Measurements from ENCODE around the gene SCAF1.

DNA sequence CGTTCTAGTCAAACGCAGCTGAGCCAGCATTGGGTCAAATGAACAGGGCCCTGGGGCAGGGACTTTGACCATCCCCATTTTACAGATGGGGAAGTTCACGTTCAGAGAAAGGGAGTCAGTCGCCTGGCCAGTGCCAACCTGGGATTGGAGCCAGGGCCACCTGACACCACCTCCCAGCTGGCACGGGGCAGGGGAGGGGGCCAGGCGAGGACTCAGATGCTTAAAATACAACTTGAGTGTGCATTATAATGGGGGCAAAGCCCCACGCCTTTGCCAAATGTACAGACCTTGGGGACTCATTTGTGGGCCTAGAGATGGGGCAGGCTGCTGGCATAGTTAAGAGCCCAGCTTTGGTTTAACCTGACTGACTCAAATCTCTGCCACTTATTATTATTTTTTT, 36.4 kb upstream of the SCAF1 start:
- TF ChIP-seq CTCF (IDR thresholded peaks at IDR 0.05): no peak
- no peak for TF ChIP-seq EP300 (IDR thresholded peaks at IDR 0.05)
- no peak for TF ChIP-seq POLR2AphosphoS5 (IDR thresholded peaks at IDR 0.05)

Measured in upper lobe of left lung (tissue), 4 donors.